Liver (tissue), 9 donors: Measurements from ENCODE around the gene EXD2. TPM values are rescaled to one million over a fixed set of nuclear protein-coding genes. Genes with fewer than 3 reads are reported as not detected.
A peak's percentile ranks its signal among the peaks of the same experiment; 100 is the strongest.

ENCODE experiments used
- DNase-seq: peaks from one replicate; pipeline ENCODE4 v3.0.0-alpha.2; 2017; ENCODE audit warnings: low spot score
- H3K27ac ChIP-seq, 2 donors: one replicate each; pipeline ENCODE4 v1.7.0; 2013; ENCODE audit warnings: inconsistent platforms in 2 of 2, low read length in 2 of 2, control low read depth in 1 of 2, low read depth in 1 of 2, mild to moderate bottlenecking in 1 of 2
- H3K27me3 ChIP-seq, 4 donors: one replicate each; pipeline versions ENCODE4 v1.6.1 to v1.7.0; 2013; ENCODE audit warnings: low read length in 3 of 4, inconsistent platforms in 1 of 4, mild to moderate bottlenecking in 1 of 4, moderate library complexity in 1 of 4; ENCODE audit not compliant: control insufficient read depth in 4 of 4, insufficient read depth in 4 of 4
- H3K36me3 ChIP-seq, 4 donors: one replicate each; pipeline versions ENCODE4 v1.6.1 to v1.7.0; 2013; ENCODE audit warnings: low read length in 3 of 4, mild to moderate bottlenecking in 3 of 4, low read depth in 1 of 4, moderate library complexity in 1 of 4; ENCODE audit not compliant: control insufficient read depth in 4 of 4, insufficient read depth in 3 of 4
- H3K4me1 ChIP-seq, 4 donors: one replicate each; pipeline versions ENCODE4 v1.6.1 to v1.7.0; 2013; ENCODE audit warnings: low read length in 3 of 4, mild to moderate bottlenecking in 3 of 4, moderate library complexity in 1 of 4; ENCODE audit not compliant: control insufficient read depth in 4 of 4, insufficient read depth in 4 of 4
- H3K4me3 ChIP-seq, 3 donors: one replicate each; pipeline versions ENCODE4 v1.6.1 to v1.7.0; 2013; ENCODE audit warnings: low read length in 3 of 3, control low read depth in 1 of 3, low read depth in 1 of 3, mild to moderate bottlenecking in 1 of 3
- H3K9ac ChIP-seq, 2 donors: one replicate each; pipeline ENCODE4 v1.7.0; 2013; ENCODE audit warnings: low read length in 2 of 2, mild to moderate bottlenecking in 2 of 2, moderate library complexity in 2 of 2, control low read depth in 1 of 2, low read depth in 1 of 2
- H3K9me3 ChIP-seq, 4 donors: one replicate each; pipeline versions ENCODE4 v1.6.1 to v1.7.0; 2013; ENCODE audit warnings: low read length in 3 of 4; ENCODE audit not compliant: control insufficient read depth in 4 of 4
- ATF3 ChIP-seq: IDR thresholded peaks from 2 replicates; pipeline ENCODE4 v1.6.1; 2016; ENCODE audit warnings: antibody characterized with exemption
- CTCF ChIP-seq: fragments of 150-350 bp; IDR thresholded peaks from 2 replicates; pipeline ENCODE4 v1.5.1; 2017; ENCODE audit warnings: improper control_type of control experiment, low read depth, low read length; ENCODE audit not compliant: missing input control
- EGR1 ChIP-seq, 2 donors: IDR thresholded peaks; 2 replicates each; pipeline ENCODE4 v1.6.1; 2016 to 2018; ENCODE audit warnings: antibody characterized with exemption in 2 of 2, low read depth in 2 of 2
- FOXA2 ChIP-seq: IDR thresholded peaks from 2 replicates; pipeline ENCODE4 v1.6.1; 2016; ENCODE audit warnings: antibody characterized with exemption
- GABPA ChIP-seq, 2 donors: IDR thresholded peaks in 1 of 2; conservative IDR thresholded peaks in 1 of 2; 2 replicates each; pipeline ENCODE4 v1.6.1; 2016; ENCODE audit warnings: antibody characterized with exemption in 2 of 2, mild to moderate bottlenecking in 1 of 2, moderate library complexity in 1 of 2
- HNF4A ChIP-seq, 2 donors: conservative IDR thresholded peaks; 2 replicates each; pipeline ENCODE4 v1.6.1; 2016; ENCODE audit warnings: antibody characterized with exemption in 2 of 2, mild to moderate bottlenecking in 2 of 2
- HNF4G ChIP-seq: IDR thresholded peaks from 2 replicates; pipeline ENCODE4 v1.6.1; 2016; ENCODE audit warnings: antibody characterized with exemption
- JUND ChIP-seq, 2 donors: IDR thresholded peaks; 2 replicates each; pipeline ENCODE4 v1.6.1; 2016; ENCODE audit warnings: antibody characterized with exemption in 2 of 2
- MAX ChIP-seq: IDR thresholded peaks from 2 replicates; pipeline ENCODE4 v1.6.1; 2016; ENCODE audit warnings: antibody characterized with exemption
- NR2F2 ChIP-seq: IDR thresholded peaks from 2 replicates; pipeline ENCODE4 v1.6.1; 2016; ENCODE audit warnings: antibody characterized with exemption
- RAD21 ChIP-seq, 2 donors: IDR thresholded peaks; 2 replicates each; pipeline ENCODE4 v1.6.1; 2016; ENCODE audit warnings: antibody characterized with exemption in 2 of 2, mild to moderate bottlenecking in 2 of 2
- REST ChIP-seq: IDR thresholded peaks from 2 replicates; pipeline ENCODE4 v1.6.1; 2016; ENCODE audit warnings: antibody characterized with exemption, mild to moderate bottlenecking
- RXRA ChIP-seq, 2 donors: IDR thresholded peaks; 2 replicates each; pipeline ENCODE4 v1.6.1; 2017 to 2018; ENCODE audit warnings: antibody characterized with exemption in 2 of 2, mild to moderate bottlenecking in 1 of 2
- SP1 ChIP-seq: IDR thresholded peaks from 2 replicates; pipeline ENCODE4 v1.6.1; 2018; ENCODE audit warnings: antibody characterized with exemption, mild to moderate bottlenecking
- YY1 ChIP-seq: IDR thresholded peaks from 2 replicates; pipeline ENCODE4 v1.6.1; 2016; ENCODE audit warnings: antibody characterized with exemption, mild to moderate bottlenecking
- WGBS: extraction: QIAGEN DNeasy Blood & Tissue Kit; methylation state at CpG from one replicate; pipeline ENCODE4 v1.1.7; 2013; 5-methylcytosine and 5-hydroxymethylcytosine counted together
- polyA plus RNA-seq, 2 donors: library from polyadenylated mRNA; stranded (reverse) in 1 of 2; unstranded in 1 of 2; fragments of 200-250 nt in 1 of 2; fragments of >200 nt in 1 of 2; fragmentation: Nextera tagmentation in 1 of 2; extraction: Ambion mirVana in 1 of 2; gene quantifications; one replicate each; pipeline versions ENCODE4 v1.2.1 to v1.2.3, GENCODE V29; 2013 to 2015
- total RNA-seq, 2 donors: library from RNA; depleted of rRNA; stranded (reverse); fragments of >200 nt; gene quantifications; one replicate each; pipeline ENCODE4 v1.2.3, GENCODE V29; 2014
- donor health status: healthy.
- donor health status: healthy.
- donor health status: healthy.
- donor health status: healthy.
- donor health status: healthy.

Gene EXD2
- total and polyA plus RNA-seq, 4 donors: 4.7 to 8.8 (median 5.0) TPM

- TF ChIP-seq GABPA (IDR thresholded peaks at IDR 0.05 in 1 of 2, conservative IDR thresholded peaks at IDR 0.05 in 1 of 2): no peak
- no peak for TF ChIP-seq YY1
These were observed 38.0 kb upstream of the EXD2 start (continued) for GRCh38 chr14:69153152-69153872.

- Histone ChIP-seq H3K27ac (peak overlapping the region; percentile 87 to 93), H3K9me3 (no peaks in the 10 kb centered on the region), H3K9ac (peak overlapping the region; percentile 36 to 73), H3K27me3 (no peaks in the 10 kb centered on the region), H3K4me3 (peak overlapping the region; percentile 69 to 96 (median 84)), H3K36me3 (peaks cover 0 to 2% (median 0%) of the 10 kb centered on the region in 4 donors), H3K4me1 (peaks cover 5 to 21% (median 13%) of the 10 kb centered on the region in 4 donors)
- DNase-seq: no peak
- 3% methylated on average over 13 of the region's 13 CpGs for WGBS
- TF ChIP-seq NR2F2 (no peak), RAD21 (IDR thresholded peaks at IDR 0.05) (no peak), JUND (IDR thresholded peaks at IDR 0.05) (no peak), MAX (no peak), EGR1 (IDR thresholded peaks at IDR 0.05; ENCODE audit: low read depth in 2 of 2) (no peak), SP1 (no peak), FOXA2 (no peak), REST (no peak), ATF3 (no peak), RXRA (IDR thresholded peaks at IDR 0.05) (no peak), GABPA (IDR thresholded peaks at IDR 0.05 in 1 of 2, conservative IDR thresholded peaks at IDR 0.05 in 1 of 2) (no peak)
These were observed 37.4 kb upstream of the EXD2 start for GRCh38 chr14:69153873-69154270.

- peaks cover 5 to 18% (median 13%) of the 10 kb centered on the region in 4 donors for H3K4me1 ChIP-seq
- 52% methylated on average over 4 of the region's 4 CpGs for WGBS
- no peaks in the 10 kb centered on the region for H3K36me3 ChIP-seq
- H3K9ac ChIP-seq: no peak overlapping the region
- no peak overlapping the region for H3K4me3 ChIP-seq
- no peak for DNase-seq
- TF ChIP-seq MAX (no peak), GABPA (IDR thresholded peaks at IDR 0.05 in 1 of 2, conservative IDR thresholded peaks at IDR 0.05 in 1 of 2) (no peak), REST (no peak), HNF4G (no peak), NR2F2 (peak; percentile 10), CTCF (no peak), HNF4A (conservative IDR thresholded peaks at IDR 0.05) (no peak)
- H3K27me3 ChIP-seq: no peaks in the 10 kb centered on the region
- H3K27ac ChIP-seq: no peak overlapping the region
- H3K9me3 ChIP-seq: no peaks in the 10 kb centered on the region
These were observed 36.5 kb upstream of the EXD2 start for GRCh38 chr14:69154779-69155178.
